ENCODE data around the gene ZCCHC7.

Gene ZCCHC7

GRCh38 chr9:37212435-37212834 is 92.1 kb downstream of the ZCCHC7 start:
- no peak for DNase-seq

GRCh38 chr9:37215381-37215780 is 95.0 kb downstream of the ZCCHC7 start:
- no peak for DNase-seq

- DNase-seq, result no peak
These were observed 95.5 kb downstream of the ZCCHC7 start for GRCh38 chr9:37215830-37216229.

GRCh38 chr9:37217161-37217560 is 96.8 kb downstream of the ZCCHC7 start:
- DNase-seq, result no peak

- no peak for DNase-seq
These were observed 98.5 kb downstream of the ZCCHC7 start for GRCh38 chr9:37218800-37219425.

GRCh38 chr9:37220971-37221370 is 100.6 kb downstream of the ZCCHC7 start:
- no peak for DNase-seq

GRCh38 chr9:37221489-37222106 is 101.2 kb downstream of the ZCCHC7 start:
- no peak for DNase-seq

- DNase-seq, result no peak
These were observed 109.1 kb downstream of the ZCCHC7 start for GRCh38 chr9:37229455-37229854.

GRCh38 chr9:37229882-37230482 is 109.6 kb downstream of the ZCCHC7 start:
- DNase-seq, result no peak

GRCh38 chr9:37236822-37237221 is 116.4 kb downstream of the ZCCHC7 start:
- DNase-seq, result no peak

GRCh38 chr9:37238122-37238521 is 117.7 kb downstream of the ZCCHC7 start:
- no peak for DNase-seq

GRCh38 chr9:37239224-37239859 is 119.0 kb downstream of the ZCCHC7 start:
- DNase-seq, result no peak

GRCh38 chr9:37239921-37240320 is 119.5 kb downstream of the ZCCHC7 start:
- no peak for DNase-seq

- no peak for DNase-seq
These were observed 121.0 kb downstream of the ZCCHC7 start for GRCh38 chr9:37241340-37241739.

- no peak for DNase-seq
These were observed 121.7 kb downstream of the ZCCHC7 start for GRCh38 chr9:37242089-37242488.

GRCh38 chr9:37243588-37244345 is 123.4 kb downstream of the ZCCHC7 start:
- DNase-seq, result no peak

- no peak for DNase-seq
These were observed 126.5 kb downstream of the ZCCHC7 start for GRCh38 chr9:37246826-37247225.

- DNase-seq, result no peak
These were observed 128.3 kb downstream of the ZCCHC7 start for GRCh38 chr9:37248651-37249163.

- DNase-seq, result no peak
These were observed 131.1 kb downstream of the ZCCHC7 start for GRCh38 chr9:37251452-37251851.

- no peak for DNase-seq
These were observed 133.1 kb downstream of the ZCCHC7 start for GRCh38 chr9:37253377-37253937.

- no peak for DNase-seq
These were observed 134.8 kb downstream of the ZCCHC7 start for GRCh38 chr9:37255187-37255586.

- no peak for DNase-seq
These were observed 135.8 kb downstream of the ZCCHC7 start for GRCh38 chr9:37255944-37256862.
